Loucy (cell line): ENCODE measurements around the gene RGMB.

ENCODE experiments used
- EZH2phosphoT487 ChIP-seq: fragments of 200-600 bp; IDR thresholded peaks from 2 replicates; pipeline ENCODE4 v1.6.1; 2018; ENCODE audit warnings: antibody characterized with exemption, mild to moderate bottlenecking, moderate library complexity, borderline replicate concordance
- TF ChIP-seq, protein P1 (sequence below): fragments of 200-600 bp; sonication (generic); conservative IDR thresholded peaks from 2 replicates; pipeline ENCODE4 v1.5.1; 2014; ENCODE audit warnings: mild to moderate bottlenecking, antibody characterized with exemption, low read length

DNA sequence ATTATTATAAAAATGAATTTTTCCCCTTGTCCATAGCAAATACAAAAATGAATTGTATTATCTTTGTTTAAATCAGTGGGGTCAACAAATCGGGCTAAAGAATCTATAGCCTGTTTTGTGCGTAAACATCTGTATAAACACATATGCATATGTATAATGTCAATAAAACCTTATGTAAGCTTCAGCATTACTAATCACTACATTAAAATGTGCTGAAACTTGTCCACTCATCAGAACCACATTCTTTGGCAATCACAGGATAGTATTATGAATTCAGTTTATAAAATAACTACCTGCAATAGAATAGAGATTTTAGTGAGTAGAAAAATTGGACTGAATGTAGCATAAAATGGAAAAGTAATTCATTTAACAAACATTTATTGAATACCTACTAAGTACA lies 30.6 kb downstream of the RGMB start:
- TF ChIP-seq, protein P1, sequence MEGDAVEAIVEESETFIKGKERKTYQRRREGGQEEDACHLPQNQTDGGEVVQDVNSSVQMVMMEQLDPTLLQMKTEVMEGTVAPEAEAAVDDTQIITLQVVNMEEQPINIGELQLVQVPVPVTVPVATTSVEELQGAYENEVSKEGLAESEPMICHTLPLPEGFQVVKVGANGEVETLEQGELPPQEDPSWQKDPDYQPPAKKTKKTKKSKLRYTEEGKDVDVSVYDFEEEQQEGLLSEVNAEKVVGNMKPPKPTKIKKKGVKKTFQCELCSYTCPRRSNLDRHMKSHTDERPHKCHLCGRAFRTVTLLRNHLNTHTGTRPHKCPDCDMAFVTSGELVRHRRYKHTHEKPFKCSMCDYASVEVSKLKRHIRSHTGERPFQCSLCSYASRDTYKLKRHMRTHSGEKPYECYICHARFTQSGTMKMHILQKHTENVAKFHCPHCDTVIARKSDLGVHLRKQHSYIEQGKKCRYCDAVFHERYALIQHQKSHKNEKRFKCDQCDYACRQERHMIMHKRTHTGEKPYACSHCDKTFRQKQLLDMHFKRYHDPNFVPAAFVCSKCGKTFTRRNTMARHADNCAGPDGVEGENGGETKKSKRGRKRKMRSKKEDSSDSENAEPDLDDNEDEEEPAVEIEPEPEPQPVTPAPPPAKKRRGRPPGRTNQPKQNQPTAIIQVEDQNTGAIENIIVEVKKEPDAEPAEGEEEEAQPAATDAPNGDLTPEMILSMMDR: no peak
- no peak for TF ChIP-seq EZH2phosphoT487
